Osteoblast (primary cell): ENCODE data around the gene WDFY4. TPM values are rescaled to one million over a fixed set of nuclear protein-coding genes. Genes with fewer than 3 reads are reported as not detected.

Experiments used
- DNase-seq: peaks from one replicate; pipeline ENCODE4 v3.0.0; 2011; ENCODE audit warnings: low spot score, mixed read lengths; ENCODE audit not compliant: insufficient read length; ENCODE audit errors: missing footprints
- H2AFZ ChIP-seq: 2 replicates; pipeline ENCODE4 v1.6.0; 2011; ENCODE audit warnings: mild to moderate bottlenecking, low read length
- H3K27ac ChIP-seq: 2 replicates; pipeline ENCODE4 v1.5.1; 2011; ENCODE audit warnings: mild to moderate bottlenecking, low read depth, low read length, moderate library complexity
- H3K27me3 ChIP-seq: 2 replicates; pipeline ENCODE4 v1.6.0; 2012; ENCODE audit warnings: mild to moderate bottlenecking, control low read depth, inconsistent platforms, low read length, moderate library complexity; ENCODE audit not compliant: insufficient read depth
- H3K36me3 ChIP-seq: 2 replicates; pipeline ENCODE4 v1.5.1; 2011; ENCODE audit warnings: mild to moderate bottlenecking, low read length, control low read depth, moderate library complexity; ENCODE audit not compliant: insufficient read depth
- H3K4me1 ChIP-seq: 2 replicates; pipeline ENCODE4 v1.5.1; 2011; ENCODE audit warnings: mild to moderate bottlenecking, low read length, control low read depth, moderate library complexity; ENCODE audit not compliant: insufficient read depth
- H3K4me2 ChIP-seq: 2 replicates; pipeline ENCODE4 v1.6.0; 2011; ENCODE audit warnings: mild to moderate bottlenecking, low read length; ENCODE audit not compliant: insufficient read depth
- H3K4me3 ChIP-seq: fragments of 200-600 bp; sonication (generic); 3 replicates; pipeline ENCODE4 v1.5.1; 2012; ENCODE audit warnings: mild to moderate bottlenecking, low read length, inconsistent platforms; ENCODE audit not compliant: insufficient read depth
- H3K79me2 ChIP-seq: 2 replicates; pipeline ENCODE4 v1.6.0; 2012; ENCODE audit warnings: mild to moderate bottlenecking, low read length, control low read depth, inconsistent platforms; ENCODE audit not compliant: insufficient read depth
- H3K9me3 ChIP-seq: 2 replicates; pipeline ENCODE4 v1.5.1; 2011; ENCODE audit warnings: low read depth, low read length, control low read depth
- H4K20me1 ChIP-seq: 2 replicates; pipeline ENCODE4 v1.6.0; 2012; ENCODE audit warnings: mild to moderate bottlenecking, low read length, control low read depth; ENCODE audit not compliant: insufficient read depth
- total RNA-seq: library from RNA; depleted of rRNA; stranded (reverse); fragments of >200 nt; gene quantifications from 2 replicates; pipeline ENCODE4 v1.2.3, GENCODE V29; 2012
- TF ChIP-seq, protein P1 (sequence below): IDR thresholded peaks from 2 replicates; pipeline ENCODE4 v1.5.1; 2011; ENCODE audit warnings: mild to moderate bottlenecking, low read depth, low read length, moderate library complexity; ENCODE audit errors: extremely low read depth

The WDFY4 gene
- total RNA-seq, 1 donor, result 0.36 TPM

DNA sequence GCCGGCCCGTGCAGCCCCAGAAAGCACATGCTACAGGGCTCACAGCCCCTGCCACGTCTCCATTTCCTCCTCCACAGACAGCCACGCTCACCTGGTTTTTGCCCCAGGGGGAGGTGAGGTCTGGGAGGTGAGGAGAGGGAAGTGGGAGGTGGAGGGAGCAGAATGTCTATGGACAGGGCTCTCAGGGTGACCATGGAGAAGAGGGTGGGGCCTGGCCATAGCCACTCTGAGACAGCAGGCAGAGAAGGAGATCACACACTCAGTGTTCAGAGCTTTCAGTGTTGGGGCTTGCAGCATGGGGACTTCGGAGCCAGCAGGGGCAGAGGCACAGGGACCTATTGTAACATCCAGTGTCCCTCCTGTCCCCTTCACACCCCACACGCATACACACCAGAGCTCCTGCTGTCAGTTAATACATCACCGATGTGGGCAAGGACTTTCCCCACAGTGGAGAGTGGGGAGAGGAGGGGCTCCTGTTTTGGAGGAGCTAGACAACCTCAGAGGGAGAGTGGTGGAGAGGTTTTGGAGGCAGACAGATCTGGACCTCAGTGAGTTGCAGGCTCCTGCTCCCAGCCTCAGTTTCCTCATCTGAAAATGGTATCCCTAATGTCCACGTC, 14.4 kb downstream of the WDFY4 start:
- Histone ChIP-seq H3K79me2 (no peaks in the 10 kb centered on the region), H3K4me2 (no peak overlapping the region), H3K9me3 (no peaks in the 10 kb centered on the region), H3K27me3 (peaks cover 33% of the 10 kb centered on the region), H3K4me3 (no peak overlapping the region), H3K4me1 (no peaks in the 10 kb centered on the region), H2AFZ (no peak overlapping the region), H4K20me1 (no peaks in the 10 kb centered on the region), H3K27ac (no peak overlapping the region), H3K36me3 (no peaks in the 10 kb centered on the region)
- no peak for DNase-seq
- TF ChIP-seq, protein P1, sequence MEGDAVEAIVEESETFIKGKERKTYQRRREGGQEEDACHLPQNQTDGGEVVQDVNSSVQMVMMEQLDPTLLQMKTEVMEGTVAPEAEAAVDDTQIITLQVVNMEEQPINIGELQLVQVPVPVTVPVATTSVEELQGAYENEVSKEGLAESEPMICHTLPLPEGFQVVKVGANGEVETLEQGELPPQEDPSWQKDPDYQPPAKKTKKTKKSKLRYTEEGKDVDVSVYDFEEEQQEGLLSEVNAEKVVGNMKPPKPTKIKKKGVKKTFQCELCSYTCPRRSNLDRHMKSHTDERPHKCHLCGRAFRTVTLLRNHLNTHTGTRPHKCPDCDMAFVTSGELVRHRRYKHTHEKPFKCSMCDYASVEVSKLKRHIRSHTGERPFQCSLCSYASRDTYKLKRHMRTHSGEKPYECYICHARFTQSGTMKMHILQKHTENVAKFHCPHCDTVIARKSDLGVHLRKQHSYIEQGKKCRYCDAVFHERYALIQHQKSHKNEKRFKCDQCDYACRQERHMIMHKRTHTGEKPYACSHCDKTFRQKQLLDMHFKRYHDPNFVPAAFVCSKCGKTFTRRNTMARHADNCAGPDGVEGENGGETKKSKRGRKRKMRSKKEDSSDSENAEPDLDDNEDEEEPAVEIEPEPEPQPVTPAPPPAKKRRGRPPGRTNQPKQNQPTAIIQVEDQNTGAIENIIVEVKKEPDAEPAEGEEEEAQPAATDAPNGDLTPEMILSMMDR, result no peak

DNA sequence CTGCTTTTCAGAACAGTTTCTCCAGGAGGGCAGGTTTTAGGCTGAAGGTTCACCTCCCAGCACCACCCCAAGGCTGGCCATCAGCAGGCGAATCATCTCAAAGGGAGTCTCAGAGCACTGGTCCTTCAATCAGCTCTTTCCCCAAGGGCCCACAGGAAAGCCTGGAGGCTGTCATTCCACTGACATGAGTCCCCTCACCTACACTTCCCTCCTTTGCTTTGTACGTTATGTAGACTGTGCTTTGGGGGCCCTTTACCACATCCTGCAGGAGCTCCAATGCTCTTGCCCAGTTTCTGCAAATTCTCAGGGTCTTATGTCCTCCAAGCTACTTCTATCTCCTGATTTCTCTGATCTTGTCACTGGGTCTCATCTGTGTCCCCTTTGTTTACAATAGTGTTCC, 15.4 kb downstream of the WDFY4 start:
- TF ChIP-seq, protein P1, result no peak
- Histone ChIP-seq H3K27me3 (peaks cover 37% of the 10 kb centered on the region), H3K27ac (no peak overlapping the region)

DNA sequence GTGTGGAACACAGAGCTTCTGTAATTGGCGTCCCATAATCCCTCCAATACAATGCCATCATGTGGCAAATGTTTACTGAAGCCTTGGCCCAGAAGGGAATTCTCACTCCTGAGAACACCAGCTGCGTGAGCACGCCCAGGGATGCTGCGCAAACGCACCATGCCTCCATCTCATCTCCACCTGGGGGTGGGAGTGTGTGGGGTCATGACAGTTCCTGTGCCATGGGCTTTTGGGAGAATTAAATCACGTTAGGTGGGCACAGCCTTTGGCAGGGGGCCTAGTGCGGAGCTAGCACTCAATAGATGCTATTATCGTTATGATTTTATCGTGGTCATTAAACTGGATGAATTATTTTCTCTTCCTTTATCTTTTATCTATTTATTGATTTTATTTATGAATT, 15.8 kb downstream of the WDFY4 start:
- no peaks in the 10 kb centered on the region for H3K9me3 ChIP-seq

More for the DNA sequence above, 15.4 kb downstream of the WDFY4 start:
- Histone ChIP-seq H2AFZ (no peak overlapping the region), H3K4me2 (no peak overlapping the region), H3K4me1 (no peaks in the 10 kb centered on the region), H3K36me3 (no peaks in the 10 kb centered on the region), H4K20me1 (no peaks in the 10 kb centered on the region), H3K9me3 (no peaks in the 10 kb centered on the region), H3K79me2 (no peaks in the 10 kb centered on the region), H3K4me3 (no peak overlapping the region)
- DNase-seq, result no peak

GRCh38 chr10:48701139-48701901, 16.6 kb downstream of the WDFY4 start:
- no peak for DNase-seq
- Histone ChIP-seq H3K4me2 (no peak overlapping the region), H4K20me1 (no peaks in the 10 kb centered on the region), H3K4me3 (no peak overlapping the region), H3K4me1 (no peaks in the 10 kb centered on the region), H3K27me3 (peaks cover 40% of the 10 kb centered on the region), H3K36me3 (no peaks in the 10 kb centered on the region), H2AFZ (no peak overlapping the region), H3K9me3 (no peaks in the 10 kb centered on the region), H3K79me2 (no peaks in the 10 kb centered on the region), H3K27ac (no peak overlapping the region)
- TF ChIP-seq, protein P1, result no peak

More for the DNA sequence above, 15.8 kb downstream of the WDFY4 start:
- no peak overlapping the region for H2AFZ ChIP-seq
- no peak overlapping the region for H3K4me2 ChIP-seq
- H3K4me1 ChIP-seq, result no peaks in the 10 kb centered on the region
- DNase-seq, result no peak
- no peak overlapping the region for H3K4me3 ChIP-seq
- H3K27me3 ChIP-seq, result peaks cover 37% of the 10 kb centered on the region
- TF ChIP-seq, protein P1, result no peak
- H4K20me1 ChIP-seq, result no peaks in the 10 kb centered on the region
- H3K79me2 ChIP-seq, result no peaks in the 10 kb centered on the region
- H3K36me3 ChIP-seq, result no peaks in the 10 kb centered on the region
- no peak overlapping the region for H3K27ac ChIP-seq
